AG20443 (cell line): ENCODE results near the gene SPNS2.

ENCODE experiments used
- DNase-seq: peaks from one replicate; pipeline ENCODE4 v3.0.0; 2012; ENCODE audit warnings: low spot score, mixed read lengths

SPNS2 gene

DNA sequence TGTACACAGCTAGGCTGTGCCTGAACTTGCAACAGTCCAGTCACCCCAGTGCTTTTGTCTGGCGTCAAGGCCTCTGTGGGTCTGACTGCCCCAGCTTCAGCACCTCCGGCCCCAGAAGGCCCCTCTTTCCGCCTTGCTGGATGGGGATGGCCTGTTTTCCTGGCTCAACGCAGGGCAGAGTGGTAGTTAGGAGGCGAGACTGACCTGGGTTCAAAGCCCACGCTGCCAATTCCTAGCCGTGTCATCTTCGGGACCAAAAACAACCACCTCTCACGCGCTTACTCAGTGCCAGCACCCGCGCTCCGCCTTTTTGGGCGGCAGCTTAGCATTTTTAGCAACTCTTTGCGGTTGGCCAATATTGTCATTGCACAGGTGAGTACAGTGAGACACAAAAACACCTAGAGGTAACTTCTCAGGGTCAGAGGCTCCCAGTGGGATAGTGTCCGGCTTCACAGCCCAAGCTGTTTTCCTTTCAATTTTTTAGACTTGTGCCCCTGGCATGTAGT is 51.9 kb downstream of the SPNS2 start:
- no peak for DNase-seq

DNA sequence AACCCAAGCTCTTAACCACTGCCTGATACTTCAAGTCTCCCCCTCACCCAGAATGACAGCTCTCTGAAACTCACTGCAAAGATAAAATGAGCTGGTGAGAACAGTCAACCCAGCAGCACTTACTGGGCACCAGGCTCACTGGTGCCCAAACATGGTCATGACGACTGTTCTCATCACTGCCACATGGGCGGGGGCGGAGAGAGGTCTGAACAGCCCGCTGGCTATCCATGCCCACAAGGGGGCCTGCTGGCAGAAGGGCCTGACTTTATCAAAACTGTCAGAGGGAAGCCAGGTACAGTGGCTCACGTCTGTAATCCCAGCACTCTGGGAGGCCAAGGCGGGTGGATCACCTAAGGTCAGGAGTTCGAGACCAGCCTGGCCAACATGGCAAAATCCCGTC is 52.5 kb downstream of the SPNS2 start:
- DNase-seq: no peak

DNA sequence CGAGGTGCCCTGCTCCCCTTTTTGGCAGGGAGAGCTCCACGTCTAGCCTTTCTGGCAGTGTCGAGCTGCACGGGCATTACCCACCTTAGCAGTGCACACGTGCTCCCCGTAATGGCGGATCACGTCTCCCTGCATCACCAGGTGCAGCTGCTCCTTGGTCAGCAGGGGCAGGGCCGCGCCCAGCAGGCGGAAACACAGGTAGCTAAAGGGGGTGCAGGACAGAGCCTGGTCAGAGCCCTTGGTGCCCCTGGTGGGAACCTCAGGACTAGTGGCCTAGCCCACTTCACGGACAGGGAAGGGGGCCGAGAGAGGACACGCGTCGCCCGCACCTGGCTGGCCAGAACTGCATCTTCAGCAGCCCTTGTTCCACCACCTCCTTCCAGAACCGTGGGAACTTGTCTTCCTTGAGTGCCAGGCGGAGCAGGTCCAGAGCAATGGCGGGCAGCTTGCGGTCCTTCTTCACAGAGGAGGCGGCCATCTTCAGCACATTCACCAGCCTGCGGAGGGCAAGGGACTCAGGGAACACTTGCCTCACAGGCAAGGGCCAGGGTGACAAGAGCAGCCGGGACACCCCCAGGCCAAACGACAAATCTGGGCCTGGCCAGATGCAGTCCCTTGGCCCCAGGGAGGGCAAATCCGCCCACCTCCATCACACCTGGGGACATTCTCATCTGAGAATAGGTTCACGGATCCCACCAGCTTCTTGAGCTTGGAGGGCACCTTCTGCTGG is 53.3 kb downstream of the SPNS2 start:
- no peak for DNase-seq

DNA sequence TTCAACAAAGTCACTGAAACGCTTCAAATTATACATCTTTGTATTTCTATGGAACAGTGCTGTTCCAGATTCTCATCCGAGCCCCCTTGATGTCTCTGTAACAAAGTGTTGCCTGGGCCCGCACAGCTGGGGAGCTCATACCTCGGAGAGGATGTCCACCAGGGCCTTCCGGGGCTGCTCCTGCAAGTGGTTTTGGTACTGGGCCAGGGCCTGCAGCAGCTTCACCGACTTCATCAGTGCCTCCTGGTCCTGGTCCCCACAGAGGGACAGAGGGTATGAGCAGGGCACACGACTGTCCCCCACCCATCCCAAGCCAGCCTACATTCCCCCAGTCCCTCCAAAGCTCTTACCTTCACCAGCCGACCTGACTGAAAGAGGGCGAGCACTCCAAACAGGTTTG is 55.0 kb downstream of the SPNS2 start:
- no peak for DNase-seq

DNA sequence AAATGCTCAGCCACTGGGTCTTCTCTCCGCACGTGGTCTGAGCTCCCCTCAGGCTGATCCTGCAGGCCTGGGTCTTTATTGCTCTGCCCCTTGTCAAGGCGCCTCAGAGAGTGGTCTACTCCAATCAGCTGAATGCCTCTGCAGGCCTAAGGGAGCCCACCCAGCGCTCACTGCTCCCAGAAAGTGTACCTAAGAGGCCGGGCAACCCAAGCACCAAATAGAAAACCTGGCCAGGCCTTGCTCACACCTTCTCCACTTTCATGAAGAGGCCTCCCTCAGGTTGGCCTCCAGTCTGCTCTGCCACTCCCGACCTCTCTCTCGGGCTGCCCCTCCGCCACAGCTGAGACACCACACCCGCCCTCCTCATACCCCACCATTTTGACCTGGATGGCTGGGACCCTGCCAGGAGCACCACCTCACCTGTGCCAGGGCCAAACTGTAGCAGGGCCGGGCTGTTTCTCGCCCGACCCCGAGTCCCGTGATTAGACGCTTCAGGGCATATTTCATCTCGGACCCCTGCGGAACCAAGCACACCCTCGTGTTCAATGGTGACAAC is 55.8 kb downstream of the SPNS2 start:
- no peak for DNase-seq

DNA sequence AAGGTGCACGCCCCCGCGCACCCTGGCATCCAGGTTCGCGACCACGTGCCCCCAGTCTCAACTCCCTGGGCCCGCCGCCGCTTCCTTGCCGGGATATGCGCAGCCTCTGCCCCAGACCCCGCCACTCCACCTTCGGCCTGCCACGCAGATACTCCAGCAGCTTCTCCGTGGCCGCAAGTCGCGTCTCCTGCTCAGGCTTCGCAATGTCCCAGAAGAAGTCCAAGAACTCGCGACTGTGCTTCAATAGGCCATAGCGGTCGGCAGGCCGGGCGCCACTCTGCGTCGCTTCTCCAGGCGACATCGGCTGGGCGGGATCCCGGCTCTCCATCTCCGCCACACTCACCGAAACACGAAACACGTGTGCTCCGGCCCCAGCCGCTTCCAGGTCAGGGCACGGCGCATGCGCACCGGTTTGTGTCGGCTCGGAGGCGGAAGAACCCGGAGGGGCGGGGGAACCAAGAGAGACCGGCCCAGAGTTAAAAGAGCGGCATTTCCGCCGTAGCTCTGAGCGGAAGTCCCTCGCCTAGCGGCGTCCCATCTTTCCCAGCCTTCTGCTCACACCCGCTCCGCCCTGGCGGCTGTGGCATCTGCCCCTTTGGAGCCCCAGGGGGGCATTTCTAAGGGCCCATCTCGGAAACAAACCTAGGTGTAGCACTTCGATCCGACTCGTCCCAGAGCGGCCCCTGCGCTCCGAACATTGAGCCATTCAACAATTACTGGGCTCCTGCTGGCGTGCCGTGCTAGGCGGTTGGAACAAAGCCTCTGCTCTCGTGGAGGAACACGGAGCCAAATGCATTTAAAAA is 56.5 kb downstream of the SPNS2 start, which contains the start of gene MYBBP1A:
TSS of gene MYBBP1A (minus strand) at position 388 of the 803 bp plus-strand sequence. CDS start at position 328, 60 bp downstream.
- DNase-seq: peak; percentile 100

GRCh38 chr17:4555873-4556759 is 57.4 kb downstream of the SPNS2 start:
- no peak for DNase-seq

GRCh38 chr17:4556996-4557395 is 58.3 kb downstream of the SPNS2 start:
- DNase-seq: no peak

DNA sequence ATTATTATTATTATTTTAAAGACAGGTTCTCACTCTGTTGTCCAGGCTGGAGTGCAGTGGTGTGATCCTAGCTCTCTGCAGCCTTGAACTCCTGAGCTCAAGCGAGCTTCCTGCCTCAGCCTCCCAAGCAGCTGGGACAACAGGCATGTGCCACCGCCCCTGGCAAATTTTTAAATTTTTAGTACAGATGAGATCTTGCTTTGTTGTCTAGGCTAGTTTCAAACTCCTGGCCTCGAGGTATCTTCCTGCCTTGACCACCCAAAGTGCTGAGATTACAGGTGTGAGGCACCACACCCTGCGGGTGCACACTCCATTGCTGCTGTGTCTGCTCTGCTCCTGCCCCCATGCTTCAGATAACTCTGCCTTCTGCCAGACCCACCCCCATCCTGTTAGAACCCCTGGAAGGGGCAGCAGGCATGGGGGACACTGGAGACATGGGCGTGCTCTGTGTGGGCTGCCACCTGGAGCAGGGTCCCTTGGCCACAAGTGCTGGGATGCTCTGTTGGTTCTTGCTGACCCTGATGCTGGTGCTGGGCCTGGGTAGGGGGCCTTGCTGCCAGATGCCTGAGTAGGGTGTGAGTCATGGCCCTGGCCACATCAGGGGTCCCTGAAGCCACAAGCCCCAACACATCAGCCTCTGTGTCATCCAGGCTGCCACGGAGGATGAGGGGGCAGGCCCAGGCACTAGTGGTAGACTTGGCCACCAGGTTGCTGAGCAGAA is 59.1 kb downstream of the SPNS2 start:
- DNase-seq: no peak

DNA sequence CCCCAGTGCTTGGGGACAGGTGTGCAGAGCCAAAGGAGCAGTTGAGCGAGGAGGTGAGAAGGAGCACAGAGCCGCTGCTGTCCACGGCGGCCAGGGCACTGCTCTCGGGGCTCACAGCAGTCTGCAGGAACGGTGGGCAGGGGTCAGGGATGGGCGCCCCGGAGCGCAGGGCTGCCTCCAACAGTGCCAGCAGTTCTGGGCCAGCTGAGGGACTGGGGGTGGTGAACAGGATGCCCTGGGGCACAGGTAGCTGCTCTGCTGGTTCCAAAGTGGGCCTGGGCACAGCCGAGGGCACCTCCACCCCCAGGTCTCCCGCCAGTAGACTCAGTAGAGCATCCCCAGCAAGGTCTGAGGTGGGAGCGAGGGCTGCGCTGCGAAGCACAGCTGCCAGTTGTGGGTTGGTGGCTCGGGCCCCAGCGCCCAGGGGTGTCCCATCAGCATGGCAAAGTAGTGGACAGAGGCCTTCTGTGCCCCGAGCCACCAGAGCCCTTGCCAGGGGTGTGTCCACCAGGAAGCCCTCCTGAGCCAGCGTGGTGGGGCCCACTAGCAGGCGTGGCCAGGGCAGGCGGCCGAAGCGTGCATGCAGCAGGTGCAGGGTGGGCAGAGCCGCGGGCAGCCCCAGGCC is 59.8 kb downstream of the SPNS2 start:
- no peak for DNase-seq

DNA sequence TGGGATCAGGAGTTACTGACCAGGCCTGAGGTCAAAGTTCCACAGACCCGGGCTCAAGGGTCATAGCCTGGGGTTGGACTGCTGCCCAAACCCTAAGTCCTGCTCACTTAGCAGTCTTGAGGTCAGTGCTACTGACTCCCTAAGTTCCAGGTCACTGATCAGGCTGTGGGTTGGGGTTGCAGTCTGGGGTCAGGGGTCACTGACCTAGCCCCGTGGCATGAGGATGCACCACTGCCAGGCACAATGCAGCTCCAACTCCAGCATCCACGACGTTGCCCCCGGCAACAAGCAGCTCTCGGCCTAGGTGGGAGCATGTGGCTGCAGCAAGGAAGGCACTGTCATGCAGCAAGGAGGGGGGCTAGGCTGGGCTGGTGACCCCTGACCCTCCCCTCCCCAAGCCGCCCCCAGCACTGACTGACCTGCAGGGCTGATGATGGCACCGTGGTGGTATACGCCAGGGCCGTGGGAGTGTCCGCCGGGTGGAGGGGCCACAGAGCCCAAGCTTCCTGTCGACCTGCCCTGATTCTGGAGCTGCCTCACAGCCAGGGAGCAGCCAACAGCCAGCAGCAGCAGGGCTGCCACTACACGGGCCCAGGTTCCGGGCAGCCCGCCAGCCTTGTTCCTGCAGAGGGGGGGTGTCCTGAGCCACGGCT is 60.6 kb downstream of the SPNS2 start:
- no peak for DNase-seq

DNA sequence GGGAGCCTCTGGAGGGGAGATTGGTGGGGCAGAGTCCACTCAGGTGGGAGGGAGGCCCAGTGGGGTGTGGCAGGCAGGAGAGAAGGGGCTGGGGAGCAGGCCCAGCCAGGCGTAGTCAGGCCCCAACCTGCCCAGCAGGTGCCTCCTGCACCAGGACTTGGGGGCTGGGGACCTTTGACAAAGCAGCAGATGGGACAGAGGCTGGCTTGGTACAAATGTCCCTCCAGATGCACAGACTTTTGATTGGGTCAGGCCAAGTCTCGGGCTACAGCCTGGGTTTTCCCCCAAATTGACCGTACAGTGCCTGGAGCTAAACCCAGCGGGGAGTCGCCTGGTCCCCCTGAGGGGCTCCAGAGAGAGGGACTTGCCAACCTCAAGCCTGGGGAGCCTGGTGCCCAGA is 61.3 kb downstream of the SPNS2 start:
- no peak for DNase-seq

DNA sequence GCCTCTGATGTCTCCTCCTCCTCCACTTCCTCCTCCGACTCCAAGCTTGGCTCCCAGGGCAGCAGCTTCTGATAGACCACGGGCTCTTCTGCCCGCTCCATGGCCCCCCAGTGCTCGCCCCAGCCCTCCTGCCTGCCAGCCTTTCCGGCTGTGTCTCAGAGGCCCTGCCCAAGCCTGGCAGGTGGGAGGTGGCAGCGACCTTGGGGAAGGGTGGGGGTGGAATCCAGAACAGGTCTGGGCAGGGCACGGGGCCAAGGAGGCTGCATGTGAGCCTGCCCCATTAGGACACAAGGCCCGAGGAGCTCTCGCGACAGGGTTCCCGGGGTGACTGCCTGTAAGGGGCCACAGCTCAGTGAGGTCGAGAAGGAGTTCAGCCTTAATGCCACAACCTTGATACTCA is 61.7 kb downstream of the SPNS2 start, which contains the start of gene GGT6:
TSS of gene GGT6 (minus strand) at position 157 of the 400 bp plus-strand sequence. CDS start at position 101, 56 bp downstream.
- no peak for DNase-seq

GRCh38 chr17:4560837-4561256 is 62.2 kb downstream of the SPNS2 start:
- DNase-seq: no peak

GRCh38 chr17:4562015-4562969 is 63.6 kb downstream of the SPNS2 start:
- DNase-seq: no peak

DNA sequence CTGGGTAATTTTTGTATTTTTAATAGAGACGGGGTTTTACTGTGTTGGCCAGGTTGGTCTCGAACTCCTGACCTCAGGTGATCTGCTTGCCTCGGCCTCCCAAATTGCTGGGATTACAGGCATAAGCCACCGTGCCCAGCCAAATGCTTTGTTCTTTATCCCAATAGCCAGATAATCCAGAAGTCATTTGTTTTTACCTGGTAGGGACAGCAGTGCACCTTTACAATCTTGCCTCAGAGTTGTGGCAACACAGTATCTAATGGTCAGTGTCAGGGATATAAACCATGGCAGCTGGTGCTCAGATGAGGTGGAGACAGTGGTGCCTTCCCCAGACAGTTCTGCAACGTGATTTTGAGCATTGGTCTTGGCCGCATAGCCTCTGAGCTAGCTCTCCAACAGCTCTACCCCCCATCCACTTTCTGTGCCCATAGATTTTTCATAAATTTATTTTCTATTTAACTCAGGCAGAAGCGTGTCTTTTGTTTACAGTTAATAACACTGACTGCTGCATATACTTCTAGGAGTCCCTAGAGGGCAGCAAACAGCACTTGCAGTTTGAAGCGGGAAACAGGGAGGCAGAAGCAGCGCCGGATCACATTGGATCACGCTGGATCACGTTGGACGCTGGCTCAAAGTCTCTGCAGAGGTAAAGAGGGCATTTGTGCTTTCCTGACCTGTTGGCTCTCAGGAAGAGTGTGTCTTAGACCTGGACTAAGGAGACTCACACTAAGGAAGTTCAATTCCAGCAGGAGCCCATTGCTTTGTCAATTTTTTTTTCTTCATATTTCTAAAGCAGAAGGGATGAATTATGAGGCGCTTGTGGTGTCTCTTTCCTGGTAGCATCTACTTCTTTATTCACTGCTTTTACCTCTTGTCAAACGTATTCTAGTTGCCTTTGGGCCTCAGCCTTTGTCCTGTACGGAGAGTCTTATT is 66.8 kb downstream of the SPNS2 start:
- peak; percentile 85 for DNase-seq

DNA sequence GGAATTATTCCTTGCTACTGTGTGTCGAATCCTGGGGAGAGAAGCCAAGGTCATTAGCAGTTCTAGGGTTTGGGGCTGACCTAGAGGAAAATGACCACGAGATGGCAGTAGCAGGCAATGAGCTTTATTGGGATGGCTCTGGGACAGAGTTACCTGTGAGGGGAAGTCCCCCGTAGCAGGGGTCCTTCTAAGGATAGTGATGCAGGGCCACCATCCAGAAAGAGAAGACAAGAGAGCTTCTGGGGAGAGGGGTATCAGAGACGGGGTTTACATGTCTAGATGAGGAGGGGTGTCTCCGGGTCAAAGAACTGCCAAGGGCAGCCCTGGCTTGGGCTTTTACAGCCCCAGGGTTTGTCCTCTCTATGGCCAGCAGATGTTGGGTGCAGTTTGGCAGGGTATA is 68.1 kb downstream of the SPNS2 start:
- DNase-seq: peak; percentile 80

GRCh38 chr17:4569591-4569990 is 70.9 kb downstream of the SPNS2 start:
- DNase-seq: no peak
